Activated CD4-positive, alpha-beta T cell treated with anti-CD3 and anti-CD28 coated beads for 1 hour (primary cell): Measurements from ENCODE around the gene EIF4G1.

ENCODE experiments used
- DNase-seq: peaks from one replicate; pipeline ENCODE4 v3.0.0-alpha.2; 2020

Gene EIF4G1

DNA sequence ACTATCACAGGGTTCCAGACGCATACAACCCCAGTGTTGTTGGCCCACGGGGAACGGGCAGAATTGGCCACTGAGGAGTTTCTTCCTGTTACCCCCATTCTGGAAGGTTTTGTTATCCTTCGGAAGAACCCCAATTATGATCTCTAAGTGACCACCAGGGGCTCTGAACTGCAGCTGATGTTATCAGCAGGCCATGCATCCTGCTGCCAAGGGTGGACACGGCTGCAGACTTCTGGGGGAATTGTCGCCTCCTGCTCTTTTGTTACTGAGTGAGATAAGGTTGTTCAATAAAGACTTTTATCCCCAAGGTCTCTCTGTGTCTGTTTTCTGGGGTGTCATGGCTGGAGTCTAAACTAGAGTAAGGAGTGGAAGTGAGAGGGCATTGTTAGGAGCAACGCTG is 5.7 kb upstream of the EIF4G1 start:
- DNase-seq: no peak

DNA sequence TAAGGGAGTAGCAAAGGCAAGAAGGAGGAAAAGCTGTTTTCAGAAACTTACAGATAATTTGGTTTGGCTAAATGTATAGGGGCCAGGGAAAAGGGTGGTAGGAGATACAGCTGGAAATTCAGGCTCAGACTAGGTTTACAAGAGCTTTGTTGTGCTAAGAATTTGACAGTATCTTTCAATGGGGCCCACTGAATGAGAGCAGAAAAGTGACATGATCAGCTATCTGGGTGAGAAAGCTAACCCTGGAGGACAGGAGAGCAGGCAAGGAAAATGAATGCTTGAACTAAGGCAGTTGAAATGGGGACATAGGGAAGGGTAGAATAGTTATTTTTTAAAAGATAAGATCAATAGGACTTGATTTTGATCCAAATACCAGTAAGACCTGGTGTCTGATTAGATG is 2.8 kb upstream of the EIF4G1 start:
- DNase-seq: no peak

DNA sequence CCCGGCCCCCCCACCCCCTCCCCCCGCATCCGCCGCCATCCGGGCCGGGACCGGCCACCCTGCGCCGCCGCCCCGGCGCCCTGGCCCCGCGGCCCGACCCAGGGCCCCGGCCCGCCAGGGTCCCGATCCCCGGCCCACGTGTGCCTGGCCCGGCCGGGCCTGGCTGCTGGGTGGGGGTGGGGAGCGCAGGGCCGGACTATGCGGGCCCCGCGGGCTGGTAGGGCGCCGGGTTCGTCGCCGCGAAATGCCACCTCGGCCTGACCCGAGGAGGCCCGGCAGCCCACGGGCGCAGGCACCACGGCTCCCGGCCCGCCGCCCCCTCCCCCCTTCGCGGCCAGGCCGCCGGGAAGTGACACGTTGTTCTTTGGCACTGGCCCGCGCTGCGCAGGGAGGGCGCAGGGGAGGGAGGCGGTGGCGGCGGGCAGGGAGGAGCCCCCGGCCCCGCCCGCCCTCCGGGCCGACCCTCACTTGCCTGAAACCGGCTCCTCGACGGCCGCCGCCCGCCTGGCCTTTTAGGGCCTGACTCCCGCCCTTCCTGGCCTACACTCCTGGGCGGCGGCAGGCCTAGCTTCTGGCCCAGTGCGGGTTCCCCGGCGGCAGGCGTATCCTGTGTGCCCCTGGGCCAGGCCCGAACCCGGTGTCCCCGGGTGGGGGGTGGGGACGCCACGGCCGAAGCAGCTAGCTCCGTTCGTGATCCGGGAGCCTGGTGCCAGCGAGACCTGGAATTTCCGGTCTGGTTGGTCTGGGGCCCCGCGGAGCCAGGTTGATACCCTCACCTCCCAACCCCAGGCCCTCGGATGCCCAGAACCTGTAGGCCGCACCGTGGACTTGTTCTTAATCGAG is 515 bp downstream of the EIF4G1 start:
- peak; percentile 50 for DNase-seq

DNA sequence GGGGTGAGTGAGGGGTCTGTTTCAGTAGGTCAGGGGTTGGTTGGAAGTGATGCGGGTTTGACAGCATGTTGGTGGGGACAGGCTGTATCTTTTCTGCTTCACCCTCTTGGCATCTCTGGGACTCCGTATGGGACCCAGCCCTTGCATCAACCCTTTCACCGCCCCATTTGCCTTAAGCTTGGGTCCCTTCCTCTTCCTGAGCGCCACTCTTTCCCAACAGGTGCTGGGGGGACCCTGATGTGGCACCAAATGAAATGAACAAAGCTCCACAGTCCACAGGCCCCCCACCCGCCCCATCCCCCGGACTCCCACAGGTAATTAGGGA is 1.1 kb downstream of the EIF4G1 start:
- DNase-seq: no peak

DNA sequence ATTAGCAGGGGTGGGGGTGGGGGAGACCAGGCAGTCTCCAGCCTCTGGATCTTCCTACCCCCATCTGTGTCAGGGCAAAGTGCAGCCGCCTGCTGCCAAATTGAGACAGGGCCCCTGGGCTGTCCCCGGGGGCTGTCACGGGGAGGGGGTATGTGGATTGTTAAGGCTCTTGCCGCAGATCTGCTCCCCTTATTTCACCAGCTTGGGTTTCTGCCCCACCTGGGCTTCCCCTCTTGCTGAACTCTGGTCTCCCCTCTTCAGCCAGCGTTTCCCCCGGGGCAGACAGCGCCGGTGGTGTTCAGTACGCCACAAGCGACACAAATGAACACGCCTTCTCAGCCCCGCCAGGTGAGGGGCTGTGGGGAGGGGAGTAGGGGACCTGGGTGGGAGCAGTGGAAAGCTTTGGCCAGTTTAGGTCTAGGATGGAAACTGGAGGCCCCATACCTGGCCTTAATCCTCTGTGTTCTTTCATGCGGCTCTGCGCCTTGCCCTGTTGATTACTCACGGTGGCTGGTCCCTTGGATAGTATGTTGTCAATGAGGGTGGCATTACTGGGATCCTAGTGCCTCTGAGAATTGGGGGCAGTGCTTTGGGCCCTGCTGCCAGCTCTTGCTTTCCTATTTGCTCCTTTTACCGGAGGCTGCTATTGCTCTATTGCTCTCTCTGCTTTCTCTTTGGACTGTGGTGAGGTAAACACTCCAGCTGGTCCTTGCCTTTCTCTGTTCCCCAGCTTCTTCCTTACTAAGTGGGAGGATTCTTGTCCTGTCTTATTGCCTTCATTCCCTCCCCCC is 1.7 kb downstream of the EIF4G1 start:
- no peak for DNase-seq

DNA sequence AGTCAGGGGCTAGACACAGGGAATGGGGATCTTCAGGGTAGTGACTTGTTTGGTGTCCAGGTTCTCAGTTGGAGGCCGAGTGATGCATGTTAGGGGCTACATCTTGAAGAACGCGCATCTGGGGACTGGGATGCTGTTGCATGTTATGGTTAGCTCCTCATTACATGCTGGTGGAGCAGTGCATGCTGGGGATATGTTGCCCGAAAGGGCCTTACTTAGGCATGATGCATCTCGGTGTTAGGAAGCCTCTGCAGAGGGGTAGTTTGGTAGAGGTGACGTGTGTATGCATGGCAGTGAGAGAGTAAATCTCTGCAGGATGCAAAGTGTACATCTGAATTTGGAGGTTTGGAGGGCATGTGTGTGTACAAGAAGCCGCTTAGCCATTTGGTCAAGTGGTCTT is 2.4 kb downstream of the EIF4G1 start:
- DNase-seq: no peak

DNA sequence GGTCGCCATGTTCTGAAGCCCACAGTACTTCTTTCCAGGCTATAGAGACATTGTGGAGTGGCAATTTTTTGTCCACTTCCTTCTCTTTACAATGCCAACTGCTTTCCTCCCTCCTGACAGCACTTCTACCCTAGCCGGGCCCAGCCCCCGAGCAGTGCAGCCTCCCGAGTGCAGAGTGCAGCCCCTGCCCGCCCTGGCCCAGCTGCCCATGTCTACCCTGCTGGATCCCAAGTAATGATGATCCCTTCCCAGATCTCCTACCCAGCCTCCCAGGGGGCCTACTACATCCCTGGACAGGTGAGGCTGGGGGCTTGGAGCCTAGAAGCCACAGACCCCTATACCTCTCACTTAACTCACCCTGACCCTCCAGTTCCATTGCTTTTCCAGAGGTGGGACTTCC is 2.8 kb downstream of the EIF4G1 start:
- no peak for DNase-seq

DNA sequence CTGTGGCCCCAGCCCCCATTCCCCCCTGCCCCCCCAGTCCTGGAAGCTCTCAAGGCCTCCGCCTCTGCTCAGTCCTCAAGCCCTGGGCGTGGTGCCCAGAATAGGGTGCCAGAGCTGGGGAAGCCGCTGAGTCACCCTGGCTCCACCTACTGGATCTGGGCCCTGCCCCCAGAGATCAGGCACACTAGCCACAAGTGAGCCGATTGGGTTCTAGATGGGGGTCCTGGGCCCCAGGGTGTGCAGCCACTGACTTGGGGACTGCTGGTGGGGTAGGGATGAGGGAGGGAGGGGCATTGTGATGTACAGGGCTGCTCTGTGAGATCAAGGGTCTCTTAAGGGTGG is 5.7 kb downstream of the EIF4G1 start:
- peak; percentile 33 for DNase-seq

DNA sequence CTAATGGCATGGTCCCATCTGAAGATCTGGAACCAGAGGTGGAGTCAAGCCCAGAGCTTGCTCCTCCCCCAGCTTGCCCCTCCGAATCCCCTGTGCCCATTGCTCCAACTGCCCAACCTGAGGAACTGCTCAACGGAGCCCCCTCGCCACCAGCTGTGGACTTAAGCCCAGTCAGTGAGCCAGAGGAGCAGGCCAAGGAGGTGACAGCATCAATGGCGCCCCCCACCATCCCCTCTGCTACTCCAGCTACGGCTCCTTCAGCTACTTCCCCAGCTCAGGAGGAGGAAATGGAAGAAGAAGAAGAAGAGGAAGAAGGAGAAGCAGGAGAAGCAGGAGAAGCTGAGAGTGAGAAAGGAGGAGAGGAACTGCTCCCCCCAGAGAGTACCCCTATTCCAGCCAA is 7.3 kb downstream of the EIF4G1 start:
- DNase-seq: no peak

DNA sequence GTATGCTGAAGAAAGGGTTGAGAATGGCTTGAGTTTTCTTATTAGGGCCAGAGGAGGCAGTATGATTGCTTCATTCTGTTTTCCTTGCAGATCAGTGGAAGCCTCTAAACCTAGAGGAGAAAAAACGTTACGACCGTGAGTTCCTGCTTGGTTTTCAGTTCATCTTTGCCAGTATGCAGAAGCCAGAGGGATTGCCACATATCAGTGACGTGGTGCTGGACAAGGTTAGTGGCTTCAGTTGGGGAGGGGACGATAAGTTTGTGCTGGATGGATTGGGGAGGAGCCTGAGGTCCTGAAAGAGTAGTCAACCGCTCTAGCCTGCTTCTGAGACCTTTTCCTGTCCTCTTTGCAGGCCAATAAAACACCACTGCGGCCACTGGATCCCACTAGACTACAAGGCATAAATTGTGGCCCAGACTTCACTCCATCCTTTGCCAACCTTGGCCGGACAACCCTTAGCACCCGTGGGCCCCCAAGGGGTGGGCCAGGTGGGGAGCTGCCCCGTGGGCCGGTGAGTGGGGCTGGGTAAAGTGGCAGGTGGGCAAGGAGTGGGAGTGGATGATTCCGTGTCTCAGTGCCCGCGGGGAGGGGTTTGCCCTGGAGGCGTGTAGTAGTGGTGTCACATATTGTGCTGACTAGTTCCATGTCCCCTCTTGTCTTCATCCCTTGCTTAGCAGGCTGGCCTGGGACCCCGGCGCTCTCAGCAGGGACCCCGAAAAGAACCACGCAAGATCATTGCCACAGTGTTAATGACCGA is 8.5 kb downstream of the EIF4G1 start:
- no peak for DNase-seq

DNA sequence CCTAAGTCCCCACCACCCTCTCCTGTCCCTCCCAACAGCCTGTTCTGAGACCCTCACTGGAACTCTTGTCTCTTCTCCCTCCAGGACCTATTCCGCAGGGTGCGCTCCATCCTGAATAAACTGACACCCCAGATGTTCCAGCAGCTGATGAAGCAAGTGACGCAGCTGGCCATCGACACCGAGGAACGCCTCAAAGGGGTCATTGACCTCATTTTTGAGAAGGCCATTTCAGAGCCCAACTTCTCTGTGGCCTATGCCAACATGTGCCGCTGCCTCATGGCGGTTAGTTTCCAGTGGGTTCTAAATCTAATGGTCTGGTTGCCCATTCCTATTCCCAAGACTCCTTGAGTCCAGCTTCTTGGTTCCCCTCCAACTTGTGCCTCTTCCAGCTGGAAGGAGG is 9.3 kb downstream of the EIF4G1 start:
- no peak for DNase-seq

DNA sequence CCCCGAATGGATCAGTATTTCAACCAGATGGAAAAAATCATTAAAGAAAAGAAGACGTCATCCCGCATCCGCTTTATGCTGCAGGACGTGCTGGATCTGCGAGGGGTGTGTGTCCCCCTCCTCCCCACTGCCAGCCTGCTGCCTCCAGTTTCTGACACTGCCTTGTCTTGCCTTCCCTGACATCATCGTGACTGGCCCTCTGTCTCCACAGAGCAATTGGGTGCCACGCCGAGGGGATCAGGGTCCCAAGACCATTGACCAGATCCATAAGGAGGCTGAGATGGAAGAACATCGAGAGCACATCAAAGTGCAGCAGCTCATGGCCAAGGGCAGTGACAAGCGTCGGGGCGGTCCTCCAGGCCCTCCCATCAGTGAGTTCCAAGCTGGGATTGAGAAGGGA is 10.9 kb downstream of the EIF4G1 start:
- DNase-seq: no peak

DNA sequence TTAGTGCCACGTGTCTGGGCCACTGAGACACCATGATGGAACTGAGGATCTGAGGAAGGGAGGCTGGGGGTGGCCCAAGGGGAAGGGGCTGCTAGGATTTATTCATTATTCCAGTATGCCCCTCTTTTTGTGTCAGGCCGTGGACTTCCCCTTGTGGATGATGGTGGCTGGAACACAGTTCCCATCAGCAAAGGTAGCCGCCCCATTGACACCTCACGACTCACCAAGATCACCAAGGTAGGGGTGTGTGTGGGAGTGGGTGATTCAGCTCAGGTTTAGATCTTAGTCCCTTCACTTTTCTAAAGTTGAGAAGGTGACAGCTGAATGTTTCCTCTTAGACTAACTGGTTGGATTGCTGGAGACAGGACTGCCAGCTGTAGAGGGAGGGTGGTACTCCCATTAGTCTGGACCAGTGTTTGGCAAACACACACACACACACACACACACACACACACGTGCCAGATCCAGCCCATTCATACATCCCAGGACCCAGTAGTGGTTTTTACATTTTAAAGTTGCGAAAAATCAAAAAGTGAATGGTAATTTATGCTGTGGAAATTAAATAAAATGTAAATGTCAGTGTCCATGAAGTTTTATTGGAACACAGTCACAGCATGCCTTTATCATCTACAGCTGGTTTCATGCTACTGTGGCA is 11.4 kb downstream of the EIF4G1 start:
- DNase-seq: no peak

DNA sequence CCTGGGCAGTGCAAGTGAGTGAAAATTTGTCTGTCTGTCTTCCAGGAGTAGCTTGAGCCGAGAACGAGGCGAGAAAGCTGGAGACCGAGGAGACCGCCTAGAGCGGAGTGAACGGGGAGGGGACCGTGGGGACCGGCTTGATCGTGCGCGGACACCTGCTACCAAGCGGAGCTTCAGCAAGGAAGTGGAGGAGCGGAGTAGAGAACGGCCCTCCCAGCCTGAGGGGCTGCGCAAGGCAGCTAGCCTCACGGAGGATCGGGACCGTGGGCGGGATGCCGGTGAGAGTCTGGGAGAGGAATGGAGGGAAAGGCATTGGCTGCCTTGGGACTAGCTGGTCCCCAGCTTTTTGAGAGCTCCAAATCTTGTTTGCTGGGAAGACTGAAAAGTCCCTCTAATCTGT is 12.8 kb downstream of the EIF4G1 start:
- no peak for DNase-seq

DNA sequence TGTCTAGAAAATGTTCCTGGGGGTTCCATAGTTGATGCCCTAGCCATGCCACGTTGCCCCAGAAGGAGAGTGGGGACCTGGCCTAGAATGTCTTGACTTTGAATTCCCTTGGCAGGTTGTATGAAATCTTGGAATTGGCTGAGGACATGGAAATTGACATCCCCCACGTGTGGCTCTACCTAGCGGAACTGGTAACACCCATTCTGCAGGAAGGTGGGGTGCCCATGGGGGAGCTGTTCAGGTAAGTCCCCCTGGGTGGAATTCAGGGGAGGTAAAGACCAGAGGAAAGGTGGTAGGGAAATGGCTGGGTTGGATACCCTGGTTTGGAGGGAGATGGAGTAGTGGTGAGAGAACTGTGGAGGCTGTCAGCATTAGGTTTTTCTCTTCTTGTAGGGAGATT is 14.1 kb downstream of the EIF4G1 start:
- DNase-seq: no peak

DNA sequence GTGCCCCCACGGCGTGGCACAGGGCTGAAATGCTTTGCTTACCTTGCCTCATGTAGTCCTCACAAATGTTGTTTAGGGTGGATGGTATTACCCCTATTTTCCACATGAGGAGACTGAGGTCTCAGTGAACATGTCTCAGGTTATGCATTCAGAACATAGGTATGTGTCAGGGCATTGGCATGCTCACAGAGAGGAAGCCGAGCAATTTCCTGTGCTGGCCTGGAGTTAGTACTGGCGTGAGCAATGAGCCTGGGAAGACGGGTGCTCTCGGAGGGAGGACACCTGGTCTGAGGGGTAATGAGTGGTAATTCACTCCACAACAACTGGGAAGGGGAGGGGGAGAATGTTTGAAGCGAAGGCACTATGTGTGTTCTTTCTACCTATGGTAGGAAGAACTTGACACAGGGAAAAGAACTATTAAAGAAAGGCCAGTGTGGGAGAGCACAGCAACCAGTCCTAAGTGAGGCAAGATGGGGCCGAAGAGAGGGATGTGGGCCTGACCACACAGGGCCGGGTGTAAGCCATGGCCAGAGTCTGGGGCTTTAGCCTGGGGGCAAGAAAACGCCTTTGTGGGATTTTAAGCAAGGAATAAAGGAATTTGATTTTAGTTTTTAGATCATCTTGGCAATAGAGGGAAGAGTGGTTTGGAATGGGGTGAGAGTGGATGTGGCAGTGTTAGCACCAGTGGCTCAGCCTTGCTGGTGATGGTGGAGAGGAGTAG is 18.1 kb downstream of the EIF4G1 start:
- no peak for DNase-seq

DNA sequence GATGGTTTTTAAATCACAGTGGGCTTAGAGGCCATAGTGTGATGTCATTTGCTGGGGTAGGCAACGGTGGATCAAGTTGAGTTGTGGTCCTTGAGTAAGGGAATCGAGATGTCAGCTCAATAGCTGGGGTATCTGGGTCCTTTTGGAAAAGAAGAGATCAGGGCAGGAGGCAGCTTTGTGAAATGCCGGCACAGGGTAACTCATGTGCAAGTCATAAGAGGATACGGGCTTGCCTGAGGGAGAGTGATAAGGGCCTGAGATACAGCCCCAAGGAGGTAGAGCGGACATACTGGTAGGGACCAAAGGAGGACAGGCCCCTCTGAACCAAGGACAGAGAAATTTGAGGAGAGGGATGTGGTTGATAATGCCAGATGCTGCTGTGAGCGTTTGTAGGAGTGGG is 18.8 kb downstream of the EIF4G1 start:
- no peak for DNase-seq

DNA sequence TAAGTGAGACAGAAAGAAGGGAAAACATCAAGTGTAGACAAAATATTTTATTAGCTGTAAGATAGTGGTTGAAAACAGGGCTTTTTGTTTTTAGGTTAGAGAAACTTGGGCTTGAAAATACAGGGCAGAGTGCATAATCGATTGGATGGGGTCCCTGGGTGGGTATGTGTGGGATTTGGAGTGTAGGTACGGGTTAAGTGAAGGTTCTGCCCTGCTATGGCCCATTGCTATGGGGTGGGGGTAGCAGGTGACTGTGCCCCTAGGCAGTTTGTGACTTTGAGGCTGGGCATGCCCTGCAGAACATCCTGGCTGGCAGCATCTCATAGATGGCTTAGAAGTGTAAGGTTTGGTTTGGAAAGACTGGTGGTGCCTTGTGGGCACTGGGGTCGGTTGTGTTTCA is 19.3 kb downstream of the EIF4G1 start:
- no peak for DNase-seq

DNA sequence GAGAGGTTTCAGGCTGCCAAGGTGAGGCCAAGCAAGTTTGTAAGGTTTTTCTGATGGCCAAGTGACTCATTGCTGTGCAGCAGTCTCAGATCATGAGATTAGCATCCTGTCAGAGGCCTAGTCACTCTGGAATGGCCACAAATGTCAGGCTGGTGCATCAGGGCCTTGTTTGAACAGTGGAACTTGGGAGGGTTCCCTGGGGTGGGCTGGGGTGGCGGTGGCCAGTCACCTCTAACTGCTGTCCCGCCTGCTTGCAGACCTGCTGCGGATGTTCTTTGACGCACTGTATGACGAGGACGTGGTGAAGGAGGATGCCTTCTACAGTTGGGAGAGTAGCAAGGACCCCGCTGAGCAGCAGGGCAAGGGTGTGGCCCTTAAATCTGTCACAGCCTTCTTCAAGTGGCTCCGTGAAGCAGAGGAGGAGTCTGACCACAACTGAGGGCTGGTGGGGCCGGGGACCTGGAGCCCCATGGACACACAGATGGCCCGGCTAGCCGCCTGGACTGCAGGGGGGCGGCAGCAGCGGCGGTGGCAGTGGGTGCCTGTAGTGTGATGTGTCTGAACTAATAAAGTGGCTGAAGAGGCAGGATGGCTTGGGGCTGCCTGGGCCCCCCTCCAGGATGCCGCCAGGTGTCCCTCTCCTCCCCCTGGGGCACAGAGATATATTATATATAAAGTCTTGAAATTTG is 20.2 kb downstream of the EIF4G1 start:
- DNase-seq: no peak

DNA sequence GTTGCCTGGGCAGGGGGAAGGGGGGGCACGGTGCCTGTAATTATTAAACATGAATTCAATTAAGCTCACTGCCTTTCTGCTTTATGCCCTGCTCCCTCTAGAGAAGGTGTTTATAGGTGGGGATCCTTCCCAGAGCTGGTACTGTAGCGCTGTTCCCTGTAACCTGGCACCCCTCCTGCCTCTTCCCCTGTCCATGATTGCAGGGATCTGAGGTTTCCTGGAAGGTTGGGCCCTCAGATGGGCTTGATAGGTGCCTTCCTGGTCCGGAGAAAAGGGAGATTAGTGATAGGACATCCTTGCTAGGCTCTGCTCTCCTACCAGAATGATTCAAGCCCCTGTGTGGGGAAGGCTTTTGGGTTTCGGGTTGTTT is 20.9 kb downstream of the EIF4G1 start:
- DNase-seq: no peak

DNA sequence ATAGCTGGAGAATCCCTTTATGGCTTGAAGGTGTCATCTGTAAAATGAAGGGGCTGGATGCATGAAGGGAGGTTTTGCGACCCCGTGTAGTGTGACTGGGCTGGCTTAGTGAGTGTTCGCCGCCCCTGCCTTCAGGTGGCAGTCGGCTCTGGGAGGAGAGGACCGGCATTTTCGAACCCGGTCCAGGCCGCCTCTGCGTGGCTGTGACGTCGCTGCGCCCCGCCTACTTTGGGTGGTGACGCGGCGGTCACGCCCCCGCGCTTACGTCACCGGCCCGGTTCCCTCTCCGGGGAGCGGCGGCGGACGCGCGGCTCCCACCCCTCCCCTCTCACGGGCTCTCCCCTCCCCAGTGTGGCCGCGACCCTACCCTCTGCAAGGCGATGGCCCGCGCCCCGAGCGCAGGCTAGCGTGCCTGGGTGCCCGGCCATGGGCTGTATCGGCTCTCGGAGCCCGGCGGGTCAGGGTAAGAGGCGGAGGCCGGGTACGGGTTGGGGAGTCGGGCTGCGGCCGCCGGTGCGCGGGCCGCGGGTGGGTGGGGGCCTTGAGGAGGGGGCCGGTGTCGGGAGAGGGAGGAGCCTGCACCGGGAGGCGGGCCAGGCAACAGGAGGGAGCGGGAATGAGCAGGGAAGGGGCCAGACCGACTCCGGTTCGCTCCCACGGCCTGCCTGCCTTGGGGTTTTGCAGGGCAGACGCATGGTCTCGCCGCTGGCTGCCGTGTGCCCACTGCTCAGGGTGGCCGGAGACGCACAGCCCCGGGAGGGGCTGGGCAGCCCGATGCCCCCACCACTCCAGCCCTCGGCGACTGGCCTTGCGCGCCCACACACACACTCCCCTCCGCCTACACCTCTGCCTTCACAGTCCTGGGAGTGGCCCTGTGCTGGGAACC is 21.5 kb downstream of the EIF4G1 start:
- DNase-seq: peak; percentile 82
